Loucy (cell line): ENCODE measurements around the gene RSPH3.

Experiments
- CTCF ChIP-seq: fragments of 200-600 bp; sonication (generic); conservative IDR thresholded peaks from 2 replicates; pipeline ENCODE4 v1.5.1; 2014; ENCODE audit warnings: mild to moderate bottlenecking, antibody characterized with exemption, low read length
- EZH2phosphoT487 ChIP-seq: fragments of 200-600 bp; IDR thresholded peaks from 2 replicates; pipeline ENCODE4 v1.6.1; 2018; ENCODE audit warnings: antibody characterized with exemption, mild to moderate bottlenecking, moderate library complexity, borderline replicate concordance

GRCh38 chr6:158996856-158997255 lies 3.1 kb downstream of the RSPH3 start:
- TF ChIP-seq CTCF: no peak
- no peak for TF ChIP-seq EZH2phosphoT487
